GM04503 (cell line): ENCODE measurements around the gene SAMD4A.

Experiments
- DNase-seq: peaks from one replicate; pipeline ENCODE4 v3.0.0-alpha.2; 2012; ENCODE audit warnings: low read depth

The SAMD4A gene

DNA sequence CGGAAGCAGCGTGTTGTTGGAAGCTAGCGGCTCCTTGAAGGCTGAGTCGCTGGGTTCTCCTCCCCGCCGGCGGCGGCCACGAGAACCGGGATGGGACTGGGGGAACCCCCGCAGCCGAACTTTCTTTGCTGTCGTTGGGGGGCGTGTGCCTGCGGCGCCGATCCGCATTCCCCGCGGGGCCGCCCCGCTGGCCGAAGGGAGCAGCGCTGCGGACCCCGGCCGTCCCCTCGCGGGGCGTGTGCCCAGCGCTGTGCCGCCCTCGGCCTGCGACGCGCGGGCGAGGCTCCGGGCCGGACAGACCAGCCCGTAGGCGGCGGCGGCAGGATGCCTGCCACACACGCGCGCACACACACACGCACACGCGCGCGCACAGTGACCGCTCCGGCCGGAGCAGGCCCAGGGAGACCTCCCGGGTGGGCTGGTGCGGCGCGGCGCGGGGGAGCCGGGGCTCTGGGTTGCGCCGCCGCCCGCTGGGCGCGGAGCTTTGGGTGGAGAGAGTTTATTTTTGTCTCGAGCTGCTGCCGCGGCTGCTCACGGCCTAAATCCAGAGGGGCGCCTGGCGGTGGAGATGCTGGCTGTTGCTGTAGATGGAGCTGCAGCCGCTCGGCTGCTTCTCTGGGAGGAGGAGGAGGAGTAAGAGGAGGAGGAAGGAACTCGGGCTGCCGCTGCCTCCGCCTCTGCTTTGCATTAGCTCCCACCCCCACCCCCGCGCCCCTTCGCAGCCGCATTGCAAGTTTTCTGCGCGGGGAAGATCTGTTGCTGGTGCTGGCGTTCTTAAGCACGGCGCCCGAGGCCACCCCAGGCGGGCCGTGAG is at the start of gene SAMD4A:
SAMD4A (plus strand) TSS at position 719 of the 814 bp plus-strand sequence. CDS start 789 bp downstream, outside the sequence.
- no peak for DNase-seq

GRCh38 chr14:54524410-54524809 is 42.5 kb upstream of the SAMD4A start:
- no peak for DNase-seq

- no peak for DNase-seq
These were observed 38.0 kb upstream of the SAMD4A start for GRCh38 chr14:54528973-54529372.

DNA sequence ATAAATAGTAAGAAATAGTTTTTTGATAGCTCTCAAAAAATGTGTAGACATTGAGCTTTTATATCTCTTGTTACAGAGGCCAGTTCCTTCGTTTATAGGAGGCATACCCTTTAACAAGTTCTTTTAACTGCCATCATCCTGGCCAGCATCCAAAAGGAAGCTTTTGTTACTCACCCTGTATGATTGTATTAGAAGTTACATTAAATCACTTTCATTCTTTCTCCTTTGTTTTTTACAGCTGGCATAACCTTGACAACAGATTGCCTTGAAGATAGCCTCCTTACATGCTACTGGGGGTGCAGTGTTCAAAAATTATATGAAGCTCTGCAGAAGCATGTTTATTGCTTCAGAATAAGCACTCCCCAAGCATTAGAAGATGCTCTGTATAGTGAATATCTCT is 37.1 kb upstream of the SAMD4A start:
- no peak for DNase-seq

- DNase-seq = no peak
These were observed 34.6 kb upstream of the SAMD4A start for GRCh38 chr14:54532111-54533012.

- DNase-seq = no peak
These were observed 33.8 kb upstream of the SAMD4A start for GRCh38 chr14:54533100-54533499.

GRCh38 chr14:54535126-54535525 is 31.8 kb upstream of the SAMD4A start:
- DNase-seq = no peak

DNA sequence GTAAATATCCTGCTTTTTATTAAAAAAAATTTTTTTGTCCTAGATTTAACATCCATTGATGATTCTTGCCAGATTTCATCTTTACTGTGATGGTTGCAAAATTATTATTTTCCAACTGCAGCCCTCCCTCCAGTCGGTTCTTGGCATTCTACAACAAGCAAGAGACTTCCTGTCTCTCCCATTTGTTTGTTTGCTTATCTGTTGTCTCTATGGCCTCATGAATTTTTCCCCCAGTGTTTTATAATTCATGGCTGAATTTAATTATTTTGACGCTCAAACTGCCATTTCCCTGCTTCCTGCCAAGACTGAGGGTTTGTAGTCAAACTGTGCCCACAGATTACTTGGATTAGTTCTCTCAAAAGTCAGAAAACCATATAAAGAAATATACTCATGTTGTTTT is 31.3 kb upstream of the SAMD4A start:
- no peak for DNase-seq

GRCh38 chr14:54537651-54538050 is 29.3 kb upstream of the SAMD4A start:
- no peak for DNase-seq

GRCh38 chr14:54538055-54538454 is 28.9 kb upstream of the SAMD4A start:
- DNase-seq = no peak

DNA sequence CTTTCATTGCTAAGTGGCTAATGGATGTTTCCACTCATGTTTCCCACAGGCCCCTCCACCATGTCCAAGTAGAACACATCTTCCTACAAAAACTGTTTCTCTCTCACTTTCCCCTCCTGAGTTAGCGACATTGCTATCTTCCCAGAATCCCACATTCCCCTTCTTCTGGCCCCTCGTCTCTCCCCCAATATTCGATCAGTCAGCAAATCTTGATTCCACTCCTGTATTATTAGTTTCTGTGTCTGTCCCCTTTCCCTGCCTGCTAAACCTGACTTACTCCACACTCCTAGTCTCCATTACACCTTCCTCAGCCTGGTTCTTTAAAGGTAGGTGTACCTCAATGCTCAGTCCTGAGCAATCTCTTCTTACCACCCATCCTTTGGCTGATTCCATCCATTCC is 19.3 kb upstream of the SAMD4A start:
- no peak for DNase-seq

DNA sequence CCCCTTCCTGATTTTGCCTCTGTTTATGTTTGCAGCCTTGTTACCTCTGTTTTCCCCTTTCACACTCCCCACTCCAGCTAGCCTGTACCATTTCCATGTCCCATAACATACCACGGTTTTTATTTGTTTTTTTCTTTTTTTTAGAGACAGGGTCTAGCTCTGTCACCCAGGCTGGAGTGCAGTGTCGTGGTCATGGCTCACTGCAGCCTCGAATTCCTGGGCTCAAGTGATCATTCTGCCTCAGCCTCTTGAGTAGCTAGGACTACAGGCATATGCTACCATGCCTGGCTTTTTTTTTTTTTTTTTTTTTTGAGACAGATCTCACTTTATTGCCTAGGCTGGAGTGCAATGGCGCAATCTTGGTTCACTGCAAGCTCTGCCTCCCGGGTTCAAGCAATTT is 18.4 kb upstream of the SAMD4A start:
- no peak for DNase-seq

GRCh38 chr14:54549862-54550261 is 17.1 kb upstream of the SAMD4A start:
- DNase-seq = no peak

GRCh38 chr14:54550514-54550913 is 16.4 kb upstream of the SAMD4A start:
- DNase-seq = no peak

DNA sequence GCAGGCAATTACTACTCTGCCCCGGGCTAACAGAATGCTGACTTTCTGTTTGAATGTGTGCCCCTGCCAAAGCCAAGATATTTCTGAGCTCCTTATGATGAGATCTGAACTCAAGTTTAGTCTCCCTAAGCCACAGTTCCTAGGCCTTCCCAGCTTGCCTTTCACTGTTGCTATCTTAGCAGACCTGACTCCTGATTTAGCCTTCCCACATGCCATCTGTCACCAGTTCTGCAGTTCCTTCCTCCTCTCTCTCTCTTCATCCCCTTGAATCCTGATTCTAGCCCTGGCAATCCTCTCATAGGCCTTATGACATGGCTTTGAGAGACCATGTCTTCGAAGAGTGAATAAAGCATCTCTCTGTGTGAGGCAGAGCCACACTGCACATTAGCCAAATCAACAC is 12.5 kb upstream of the SAMD4A start:
- no peak for DNase-seq

- DNase-seq = no peak
These were observed 11.3 kb upstream of the SAMD4A start for GRCh38 chr14:54555651-54556050.

- DNase-seq = no peak
These were observed 10.4 kb upstream of the SAMD4A start for GRCh38 chr14:54556535-54556934.

DNA sequence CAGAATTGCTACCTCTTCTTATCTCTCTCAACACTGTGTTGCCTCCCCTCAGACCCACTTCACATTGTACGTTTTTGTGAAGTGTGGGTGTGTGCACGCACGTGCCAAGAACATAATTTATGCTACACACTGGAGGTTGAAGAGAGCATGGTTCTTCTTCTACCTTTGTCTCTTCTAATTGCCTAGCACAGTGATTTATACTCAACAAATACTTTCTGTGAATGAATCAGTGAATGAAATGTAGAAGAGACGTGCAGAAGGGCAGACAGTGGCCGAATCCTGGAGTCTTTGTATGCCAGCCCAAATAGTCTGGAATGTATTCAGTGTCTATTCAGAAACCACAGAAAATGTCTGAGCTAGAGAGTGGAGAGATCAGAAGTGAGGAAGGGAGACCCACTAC is 4.6 kb upstream of the SAMD4A start:
- DNase-seq = no peak

GRCh38 chr14:54564071-54564867 is 2.7 kb upstream of the SAMD4A start:
- DNase-seq = no peak

GRCh38 chr14:54564868-54565784 is 1.8 kb upstream of the SAMD4A start:
- no peak for DNase-seq

DNA sequence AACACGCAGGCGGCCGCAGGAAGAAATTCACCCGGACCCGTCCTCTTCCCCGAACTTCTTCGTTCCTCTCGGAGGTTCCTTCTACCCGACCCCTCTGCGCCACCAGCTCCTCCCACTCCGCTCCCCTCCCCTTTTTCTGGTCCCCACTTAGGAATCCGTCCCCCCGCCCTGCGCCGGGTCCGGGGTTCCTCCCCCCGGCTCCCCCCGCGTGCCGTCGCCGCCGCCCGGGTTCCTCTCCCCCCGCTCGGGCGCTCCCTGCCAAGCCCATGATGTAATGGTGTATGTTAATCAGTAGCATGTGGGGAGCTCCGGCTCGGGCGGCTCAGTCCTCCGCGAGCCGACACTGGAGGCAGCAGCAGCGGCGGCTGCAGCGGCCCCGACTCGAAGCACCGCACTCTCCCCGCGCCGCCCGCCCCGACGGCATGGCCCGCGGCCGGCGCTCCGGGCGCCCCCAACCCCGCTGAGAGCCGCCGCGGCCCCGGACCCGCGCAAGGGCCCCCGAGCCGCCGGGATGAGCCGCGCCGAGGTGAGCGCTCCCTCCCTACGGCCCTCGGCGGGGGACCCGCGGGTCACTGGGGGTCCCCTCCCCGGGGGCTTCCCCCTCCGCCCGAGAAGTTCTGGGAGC is 1.0 kb upstream of the SAMD4A start:
- DNase-seq = peak; percentile 69
